Measurements from ENCODE around the gene SOX30. TPM values are rescaled to one million over a fixed set of nuclear protein-coding genes. Genes with fewer than 3 reads are reported as not detected.

SOX30 gene
- total RNA-seq, 1 experiment from 2014 or later: 0.46 TPM

DNA sequence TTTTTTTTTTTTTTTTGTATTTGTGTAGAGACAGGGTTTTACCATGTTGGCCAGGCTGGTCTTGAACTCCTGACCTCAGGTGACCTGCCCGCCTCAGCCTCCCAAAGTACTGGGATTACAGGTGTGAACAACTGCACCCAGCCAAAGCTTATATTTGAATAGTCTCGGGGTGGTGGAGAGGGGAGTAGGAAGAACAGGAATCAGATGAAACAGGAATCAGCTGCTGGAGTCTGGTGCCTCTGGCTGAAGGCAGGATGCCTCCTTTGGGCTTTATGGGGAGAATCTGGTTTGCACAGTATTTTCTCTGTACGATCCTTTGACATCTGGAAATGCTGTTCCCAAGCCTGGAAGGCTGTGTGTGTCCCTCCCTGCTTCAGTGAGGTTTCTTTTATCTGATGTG is 30.0 kb upstream of the SOX30 start:
- DNase-seq (ENCODE audit: low spot score) (no peak), ATAC-seq (no peak)
- Mint-ChIP-seq H3K27ac (no peak overlapping the region), H3K9me3 (no peaks in the 10 kb centered on the region), H3K36me3 (no peaks in the 10 kb centered on the region), H3K27me3 (ENCODE audit: low read depth) (no peaks in the 10 kb centered on the region), H3K4me3 (no peak overlapping the region), H3K4me1 (no peaks in the 10 kb centered on the region)
- ChIA-PET CTCF (interaction anchor here (1.4 to 1.7 kb wide), 3 partner anchors 8 to 61 kb away, joined by 3 to 13 read pairs (median 13); partner anchors contain the start of gene LSM11), POLR2A (no interaction called here)
- TF ChIP-seq, protein P1, sequence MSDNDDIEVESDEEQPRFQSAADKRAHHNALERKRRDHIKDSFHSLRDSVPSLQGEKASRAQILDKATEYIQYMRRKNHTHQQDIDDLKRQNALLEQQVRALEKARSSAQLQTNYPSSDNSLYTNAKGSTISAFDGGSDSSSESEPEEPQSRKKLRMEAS (CRISPR knock-in tag; IDR thresholded peaks at IDR 0.05): no peak
- TF ChIP-seq OVOL2 (CRISPR knock-in tag; IDR thresholded peaks at IDR 0.05; ENCODE audit: borderline replicate concordance) (no peak), TCF7 (CRISPR knock-in tag; IDR thresholded peaks at IDR 0.05; ENCODE audit: low read depth) (no peak), SP1 (CRISPR knock-in tag; conservative IDR thresholded peaks at IDR 0.05) (no peak), ZNF532 (CRISPR knock-in tag; IDR thresholded peaks at IDR 0.05; ENCODE audit: borderline replicate concordance) (no peak), IRF2 (CRISPR knock-in tag; IDR thresholded peaks at IDR 0.05; ENCODE audit: borderline replicate concordance, low read depth) (no peak), ATF3 (CRISPR knock-in tag; conservative IDR thresholded peaks at IDR 0.05) (no peak), CBFB (CRISPR knock-in tag; IDR thresholded peaks at IDR 0.05; ENCODE audit: low read depth) (no peak)
- TF ChIP-seq, protein P2, sequence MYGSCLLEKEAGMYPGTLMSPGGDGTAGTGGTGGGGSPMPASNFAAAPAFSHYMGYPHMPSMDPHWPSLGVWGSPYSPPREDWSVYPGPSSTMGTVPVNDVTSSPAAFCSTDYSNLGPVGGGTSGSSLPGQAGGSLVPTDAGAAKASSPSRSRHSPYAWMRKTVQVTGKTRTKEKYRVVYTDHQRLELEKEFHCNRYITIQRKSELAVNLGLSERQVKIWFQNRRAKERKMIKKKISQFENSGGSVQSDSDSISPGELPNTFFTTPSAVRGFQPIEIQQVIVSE (CRISPR knock-in tag; IDR thresholded peaks at IDR 0.05; ENCODE audit: borderline replicate concordance): no peak

- no peaks in the 10 kb centered on the region for H3K4me1 Mint-ChIP-seq
- no peak for DNase-seq (ENCODE audit: low spot score)
- no peaks in the 10 kb centered on the region for H3K9me3 Mint-ChIP-seq
- no peaks in the 10 kb centered on the region for H3K27me3 Mint-ChIP-seq (ENCODE audit: low read depth)
- POLR2A ChIA-PET: no interaction called here
- CTCF ChIA-PET: interaction anchor here (1.4 to 1.7 kb wide), 3 partner anchors 9 to 62 kb away, joined by 3 to 13 read pairs (median 13); partner anchors contain the start of gene LSM11
- no peak overlapping the region for H3K4me3 Mint-ChIP-seq
- H3K36me3 Mint-ChIP-seq: no peaks in the 10 kb centered on the region
- no peak overlapping the region for H3K27ac Mint-ChIP-seq
- ATAC-seq: no peak
- TF ChIP-seq JUN (CRISPR knock-in tag; IDR thresholded peaks at IDR 0.05) (no peak), FOXJ3 (CRISPR knock-in tag; IDR thresholded peaks at IDR 0.05; ENCODE audit: borderline replicate concordance) (no peak), CREM (CRISPR knock-in tag; IDR thresholded peaks at IDR 0.05) (no peak), HMGXB4 (CRISPR knock-in tag; IDR thresholded peaks at IDR 0.05) (no peak), IRF2 (CRISPR knock-in tag; IDR thresholded peaks at IDR 0.05; ENCODE audit: borderline replicate concordance, low read depth) (no peak), RELA (CRISPR knock-in tag; IDR thresholded peaks at IDR 0.05; ENCODE audit: borderline replicate concordance) (no peak), TEAD1 (CRISPR knock-in tag; IDR thresholded peaks at IDR 0.05) (no peak), E2F5 (CRISPR knock-in tag; IDR thresholded peaks at IDR 0.05) (no peak), ATF1 (CRISPR knock-in tag; IDR thresholded peaks at IDR 0.05) (no peak)
- TF ChIP-seq, protein P3, sequence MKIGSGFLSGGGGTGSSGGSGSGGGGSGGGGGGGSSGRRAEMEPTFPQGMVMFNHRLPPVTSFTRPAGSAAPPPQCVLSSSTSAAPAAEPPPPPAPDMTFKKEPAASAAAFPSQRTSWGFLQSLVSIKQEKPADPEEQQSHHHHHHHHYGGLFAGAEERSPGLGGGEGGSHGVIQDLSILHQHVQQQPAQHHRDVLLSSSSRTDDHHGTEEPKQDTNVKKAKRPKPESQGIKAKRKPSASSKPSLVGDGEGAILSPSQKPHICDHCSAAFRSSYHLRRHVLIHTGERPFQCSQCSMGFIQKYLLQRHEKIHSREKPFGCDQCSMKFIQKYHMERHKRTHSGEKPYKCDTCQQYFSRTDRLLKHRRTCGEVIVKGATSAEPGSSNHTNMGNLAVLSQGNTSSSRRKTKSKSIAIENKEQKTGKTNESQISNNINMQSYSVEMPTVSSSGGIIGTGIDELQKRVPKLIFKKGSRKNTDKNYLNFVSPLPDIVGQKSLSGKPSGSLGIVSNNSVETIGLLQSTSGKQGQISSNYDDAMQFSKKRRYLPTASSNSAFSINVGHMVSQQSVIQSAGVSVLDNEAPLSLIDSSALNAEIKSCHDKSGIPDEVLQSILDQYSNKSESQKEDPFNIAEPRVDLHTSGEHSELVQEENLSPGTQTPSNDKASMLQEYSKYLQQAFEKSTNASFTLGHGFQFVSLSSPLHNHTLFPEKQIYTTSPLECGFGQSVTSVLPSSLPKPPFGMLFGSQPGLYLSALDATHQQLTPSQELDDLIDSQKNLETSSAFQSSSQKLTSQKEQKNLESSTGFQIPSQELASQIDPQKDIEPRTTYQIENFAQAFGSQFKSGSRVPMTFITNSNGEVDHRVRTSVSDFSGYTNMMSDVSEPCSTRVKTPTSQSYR (CRISPR knock-in tag; IDR thresholded peaks at IDR 0.05): no peak
- TF ChIP-seq, protein P4, sequence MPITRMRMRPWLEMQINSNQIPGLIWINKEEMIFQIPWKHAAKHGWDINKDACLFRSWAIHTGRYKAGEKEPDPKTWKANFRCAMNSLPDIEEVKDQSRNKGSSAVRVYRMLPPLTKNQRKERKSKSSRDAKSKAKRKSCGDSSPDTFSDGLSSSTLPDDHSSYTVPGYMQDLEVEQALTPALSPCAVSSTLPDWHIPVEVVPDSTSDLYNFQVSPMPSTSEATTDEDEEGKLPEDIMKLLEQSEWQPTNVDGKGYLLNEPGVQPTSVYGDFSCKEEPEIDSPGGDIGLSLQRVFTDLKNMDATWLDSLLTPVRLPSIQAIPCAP (CRISPR knock-in tag; IDR thresholded peaks at IDR 0.05): no peak
These were observed 28.8 kb upstream of the SOX30 start for GRCh38 chr5:157681048-157681447.

All from WTC11 (cell line).